A549 (cell line): Measurements from ENCODE around the gene PAIP2B.

Experiments
- CEBPB ChIP-seq, 2 experiments: fragments of >200 bp in 1 of 2; sonication (Bioruptor Twin) in 1 of 2; formaldehyde crosslinking in 1 of 2; IDR thresholded peaks; 2 replicates each; pipeline ENCODE4 v1.6.1; 2012 to 2016
- CTCF ChIP-seq: fragments of >200 bp; sonication (Bioruptor Twin); formaldehyde crosslinking; IDR thresholded peaks from 3 replicates; pipeline ENCODE4 v1.5.1; 2016
- HOXA7 ChIP-seq: fragments of 250-450 bp; sonication (Bioruptor Pico); IDR thresholded peaks from 2 replicates; pipeline ENCODE4 v1.5.0; 2020; ENCODE audit warnings: mild to moderate bottlenecking, moderate library complexity
- MAFK ChIP-seq: fragments of 450-650 bp; IDR thresholded peaks from 2 replicates; pipeline ENCODE4 v1.6.1; 2014; ENCODE audit not compliant: partially characterized antibody
- MAZ ChIP-seq: fragments of 150-350 bp; IDR thresholded peaks from 2 replicates; pipeline ENCODE4 v1.6.1; 2014; ENCODE audit warnings: antibody characterized with exemption, low read depth, low read length, borderline replicate concordance
- POLR2A ChIP-seq: IDR thresholded peaks from 2 replicates; pipeline ENCODE4 v1.6.1; 2012; ENCODE audit warnings: mild to moderate bottlenecking, low read length
- POLR2AphosphoS2 ChIP-seq: conservative IDR thresholded peaks from 2 replicates; pipeline ENCODE4 v1.6.1; 2012; ENCODE audit warnings: low read length, improper control_type of control experiment, inconsistent platforms
- RNF2 ChIP-seq: fragments of 200-600 bp; sonication (generic); IDR thresholded peaks from 2 replicates; pipeline ENCODE4 v1.6.1; 2016; ENCODE audit warnings: low read depth, mild to moderate bottlenecking, antibody characterized with exemption, moderate library complexity, borderline replicate concordance
- ZC3H11A ChIP-seq: fragments of 450-650 bp; IDR thresholded peaks from 2 replicates; pipeline ENCODE4 v1.6.1; 2014; ENCODE audit warnings: antibody characterized with exemption, mild to moderate bottlenecking
- ZNF302 ChIP-seq: fragments of 250-450 bp; sonication (Bioruptor Pico); IDR thresholded peaks from 2 replicates; pipeline ENCODE4 v1.9.0; 2021; ENCODE audit warnings: inconsistent platforms, mild to moderate bottlenecking, moderate library complexity
- TF ChIP-seq, protein P1 (sequence below): fragments of 250-450 bp; sonication (Bioruptor Pico); IDR thresholded peaks from 2 replicates; pipeline ENCODE4 v1.5.0; 2021; ENCODE audit warnings: mild to moderate bottlenecking, moderate library complexity, borderline replicate concordance
- TF ChIP-seq, protein P2 (sequence below): fragments of 200-600 bp; sonication (generic); IDR thresholded peaks from 2 replicates; pipeline ENCODE4 v1.6.1; 2016; ENCODE audit warnings: antibody characterized with exemption, mild to moderate bottlenecking, moderate library complexity
- TF ChIP-seq, protein P3 (sequence below): fragments of 150-350 bp; IDR thresholded peaks from 2 replicates; pipeline ENCODE4 v1.6.1; 2014; ENCODE audit warnings: low read depth, mild to moderate bottlenecking, low read length

DNA sequence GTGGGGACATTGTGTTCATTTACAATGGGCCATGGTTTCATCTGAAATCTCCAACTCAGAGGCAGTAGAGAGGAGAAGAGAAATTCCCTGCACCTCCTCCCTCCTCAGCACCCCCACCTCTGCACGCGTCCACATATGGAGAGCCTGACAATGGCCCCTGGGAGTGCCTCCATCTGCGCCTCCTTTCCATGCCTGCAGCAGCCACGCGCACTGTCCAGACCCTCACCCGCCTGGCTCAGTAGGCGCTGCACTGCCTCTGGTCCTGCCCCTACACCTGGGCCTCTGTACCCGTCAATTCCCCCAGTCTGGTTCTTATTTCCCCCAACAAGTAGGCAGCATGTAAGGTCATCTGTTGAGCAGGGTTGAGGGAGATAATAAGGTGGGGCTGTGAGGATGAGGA lies 72.6 kb downstream of the PAIP2B start:
- TF ChIP-seq CTCF (no peak), ZNF302 (CRISPR knock-in tag) (no peak), ZC3H11A (no peak), CEBPB (IDR thresholded peaks at IDR 0.05) (no peak), MAZ (no peak), POLR2A (no peak), RNF2 (no peak), MAFK (no peak), POLR2AphosphoS2 (no peak), HOXA7 (CRISPR knock-in tag) (no peak)
- TF ChIP-seq, protein P1, sequence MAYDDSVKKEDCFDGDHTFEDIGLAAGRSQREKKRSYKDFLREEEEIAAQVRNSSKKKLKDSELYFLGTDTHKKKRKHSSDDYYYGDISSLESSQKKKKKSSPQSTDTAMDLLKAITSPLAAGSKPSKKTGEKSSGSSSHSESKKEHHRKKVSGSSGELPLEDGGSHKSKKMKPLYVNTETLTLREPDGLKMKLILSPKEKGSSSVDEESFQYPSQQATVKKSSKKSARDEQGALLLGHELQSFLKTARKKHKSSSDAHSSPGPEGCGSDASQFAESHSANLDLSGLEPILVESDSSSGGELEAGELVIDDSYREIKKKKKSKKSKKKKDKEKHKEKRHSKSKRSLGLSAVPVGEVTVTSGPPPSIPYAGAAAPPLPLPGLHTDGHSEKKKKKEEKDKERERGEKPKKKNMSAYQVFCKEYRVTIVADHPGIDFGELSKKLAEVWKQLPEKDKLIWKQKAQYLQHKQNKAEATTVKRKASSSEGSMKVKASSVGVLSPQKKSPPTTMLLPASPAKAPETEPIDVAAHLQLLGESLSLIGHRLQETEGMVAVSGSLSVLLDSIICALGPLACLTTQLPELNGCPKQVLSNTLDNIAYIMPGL (CRISPR knock-in tag): no peak
- TF ChIP-seq, protein P2, sequence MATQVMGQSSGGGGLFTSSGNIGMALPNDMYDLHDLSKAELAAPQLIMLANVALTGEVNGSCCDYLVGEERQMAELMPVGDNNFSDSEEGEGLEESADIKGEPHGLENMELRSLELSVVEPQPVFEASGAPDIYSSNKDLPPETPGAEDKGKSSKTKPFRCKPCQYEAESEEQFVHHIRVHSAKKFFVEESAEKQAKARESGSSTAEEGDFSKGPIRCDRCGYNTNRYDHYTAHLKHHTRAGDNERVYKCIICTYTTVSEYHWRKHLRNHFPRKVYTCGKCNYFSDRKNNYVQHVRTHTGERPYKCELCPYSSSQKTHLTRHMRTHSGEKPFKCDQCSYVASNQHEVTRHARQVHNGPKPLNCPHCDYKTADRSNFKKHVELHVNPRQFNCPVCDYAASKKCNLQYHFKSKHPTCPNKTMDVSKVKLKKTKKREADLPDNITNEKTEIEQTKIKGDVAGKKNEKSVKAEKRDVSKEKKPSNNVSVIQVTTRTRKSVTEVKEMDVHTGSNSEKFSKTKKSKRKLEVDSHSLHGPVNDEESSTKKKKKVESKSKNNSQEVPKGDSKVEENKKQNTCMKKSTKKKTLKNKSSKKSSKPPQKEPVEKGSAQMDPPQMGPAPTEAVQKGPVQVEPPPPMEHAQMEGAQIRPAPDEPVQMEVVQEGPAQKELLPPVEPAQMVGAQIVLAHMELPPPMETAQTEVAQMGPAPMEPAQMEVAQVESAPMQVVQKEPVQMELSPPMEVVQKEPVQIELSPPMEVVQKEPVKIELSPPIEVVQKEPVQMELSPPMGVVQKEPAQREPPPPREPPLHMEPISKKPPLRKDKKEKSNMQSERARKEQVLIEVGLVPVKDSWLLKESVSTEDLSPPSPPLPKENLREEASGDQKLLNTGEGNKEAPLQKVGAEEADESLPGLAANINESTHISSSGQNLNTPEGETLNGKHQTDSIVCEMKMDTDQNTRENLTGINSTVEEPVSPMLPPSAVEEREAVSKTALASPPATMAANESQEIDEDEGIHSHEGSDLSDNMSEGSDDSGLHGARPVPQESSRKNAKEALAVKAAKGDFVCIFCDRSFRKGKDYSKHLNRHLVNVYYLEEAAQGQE: no peak
- TF ChIP-seq, protein P3, sequence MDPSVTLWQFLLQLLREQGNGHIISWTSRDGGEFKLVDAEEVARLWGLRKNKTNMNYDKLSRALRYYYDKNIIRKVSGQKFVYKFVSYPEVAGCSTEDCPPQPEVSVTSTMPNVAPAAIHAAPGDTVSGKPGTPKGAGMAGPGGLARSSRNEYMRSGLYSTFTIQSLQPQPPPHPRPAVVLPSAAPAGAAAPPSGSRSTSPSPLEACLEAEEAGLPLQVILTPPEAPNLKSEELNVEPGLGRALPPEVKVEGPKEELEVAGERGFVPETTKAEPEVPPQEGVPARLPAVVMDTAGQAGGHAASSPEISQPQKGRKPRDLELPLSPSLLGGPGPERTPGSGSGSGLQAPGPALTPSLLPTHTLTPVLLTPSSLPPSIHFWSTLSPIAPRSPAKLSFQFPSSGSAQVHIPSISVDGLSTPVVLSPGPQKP: no peak
